ENCODE data around the gene TPRKB.
"Not testable (repeated sequence)": the region's sequence is repeated elsewhere in the genome, so short reads cannot be mapped to it uniquely, and the experiment has no call there.

Gene TPRKB

GRCh38 chr2:73739101-73739500 is 2.0 kb upstream of the TPRKB start:
- DNase-seq (ENCODE audit: low spot score), result no peak

GRCh38 chr2:73736378-73736777 is 767 bp downstream of the TPRKB start:
- no peak for DNase-seq (ENCODE audit: low spot score)

GRCh38 chr2:73730810-73731209 is 6.3 kb downstream of the TPRKB start:
- no peak for DNase-seq (ENCODE audit: low spot score)

- DNase-seq (ENCODE audit: low spot score), result no peak
Measured at GRCh38 chr2:73728711-73729110, 8.4 kb downstream of the TPRKB start.

- DNase-seq (ENCODE audit: low spot score), result no peak
Measured at GRCh38 chr2:73728043-73728442, 9.1 kb downstream of the TPRKB start.

- not testable (repeated sequence) for DNase-seq (ENCODE audit: low spot score)
Measured at GRCh38 chr2:73726657-73727056, 10.5 kb downstream of the TPRKB start.

GRCh38 chr2:73718851-73719621 is 18.1 kb downstream of the TPRKB start:
- no peak for DNase-seq (ENCODE audit: low spot score)

- no peak for DNase-seq (ENCODE audit: low spot score)
Measured at GRCh38 chr2:73718421-73718820, 18.7 kb downstream of the TPRKB start.

- not testable (repeated sequence) for DNase-seq (ENCODE audit: low spot score)
Measured at GRCh38 chr2:73717695-73718094, 19.4 kb downstream of the TPRKB start.

GRCh38 chr2:73717251-73717606 is 19.9 kb downstream of the TPRKB start:
- no peak for DNase-seq (ENCODE audit: low spot score)

- no peak for DNase-seq (ENCODE audit: low spot score)
Measured at GRCh38 chr2:73716543-73717250, 20.4 kb downstream of the TPRKB start.

- no peak for DNase-seq (ENCODE audit: low spot score)
Measured at GRCh38 chr2:73714091-73714490, 23.1 kb downstream of the TPRKB start.

- no peak for DNase-seq (ENCODE audit: low spot score)
Measured at GRCh38 chr2:73708527-73708926, 28.6 kb downstream of the TPRKB start.

- DNase-seq (ENCODE audit: low spot score), result no peak
Measured at GRCh38 chr2:73707636-73708035, 29.5 kb downstream of the TPRKB start.

GRCh38 chr2:73707058-73707457 is 30.1 kb downstream of the TPRKB start:
- DNase-seq (ENCODE audit: low spot score), result no peak

- no peak for DNase-seq (ENCODE audit: low spot score)
Measured at GRCh38 chr2:73705091-73705490, 32.1 kb downstream of the TPRKB start.

- no peak for DNase-seq (ENCODE audit: low spot score)
Measured at GRCh38 chr2:73704285-73704684, 32.9 kb downstream of the TPRKB start.

GRCh38 chr2:73703675-73704074 is 33.5 kb downstream of the TPRKB start:
- DNase-seq (ENCODE audit: low spot score), result no peak

GRCh38 chr2:73702852-73703493 is 34.2 kb downstream of the TPRKB start:
- not testable (repeated sequence) for DNase-seq (ENCODE audit: low spot score)

GRCh38 chr2:73701968-73702665 is 35.0 kb downstream of the TPRKB start:
- DNase-seq (ENCODE audit: low spot score), result no peak

- not testable (repeated sequence) for DNase-seq (ENCODE audit: low spot score)
Measured at GRCh38 chr2:73701448-73701765, 35.7 kb downstream of the TPRKB start.

GRCh38 chr2:73700661-73701447 is 36.3 kb downstream of the TPRKB start:
- no peak for DNase-seq (ENCODE audit: low spot score)

Measured in kidney capillary endothelial cell (primary cell).